HG03342 (cell line): ENCODE measurements around the gene ZNF841.
A peak's percentile ranks its signal among the peaks of the same experiment; 100 is the strongest.
"Not testable (repeated sequence)": the region's sequence is repeated elsewhere in the genome, so short reads cannot be mapped to it uniquely, and the experiment has no call there.

ENCODE experiments used
- ATAC-seq: cut with Tn5 transposase; IDR thresholded peaks from one replicate; pipeline ENCODE4 v1.9.1; 2021; ENCODE audit warnings: mild to moderate bottlenecking, moderate library complexity; ENCODE audit not compliant: unreplicated experiment

Gene ZNF841

GRCh38 chr19:52095172-52096014, at the start of gene ZNF841:
Gene ZNF841 (minus strand): TSS chr19:52095765. CDS start chr19:52084801, 10,964 bp downstream.
- peak; percentile 92 for ATAC-seq

GRCh38 chr19:52142001-52142595, 46.5 kb upstream of the ZNF841 start:
- ATAC-seq, result no peak

GRCh38 chr19:52141203-52141602, 45.6 kb upstream of the ZNF841 start:
- ATAC-seq, result no peak

GRCh38 chr19:52140032-52140710, 44.6 kb upstream of the ZNF841 start:
- peak; percentile 87 for ATAC-seq

- ATAC-seq, result peak; percentile 51
These were observed 43.9 kb upstream of the ZNF841 start, which contains the start of gene ZNF616 for GRCh38 chr19:52139252-52140031. Gene ZNF616 (minus strand): TSS chr19:52139938. CDS start chr19:52130512, 9,426 bp downstream.

GRCh38 chr19:52138983-52139251, 43.4 kb upstream of the ZNF841 start:
- ATAC-seq, result peak; percentile 17

GRCh38 chr19:52138278-52138982, 42.9 kb upstream of the ZNF841 start:
- ATAC-seq, result peak; percentile 14

- ATAC-seq, result no peak
These were observed 24.7 kb upstream of the ZNF841 start for GRCh38 chr19:52120286-52120685.

- ATAC-seq, result no peak
These were observed 20.0 kb upstream of the ZNF841 start for GRCh38 chr19:52115526-52116053.

GRCh38 chr19:52114691-52115090, 19.1 kb upstream of the ZNF841 start:
- ATAC-seq, result no peak

- no peak for ATAC-seq
These were observed 17.1 kb upstream of the ZNF841 start for GRCh38 chr19:52112624-52113023.

GRCh38 chr19:52110780-52111179, 15.2 kb upstream of the ZNF841 start:
- ATAC-seq, result no peak

GRCh38 chr19:52102782-52103181, 7.2 kb upstream of the ZNF841 start:
- ATAC-seq, result no peak

GRCh38 chr19:52101866-52102562, 6.4 kb upstream of the ZNF841 start:
- ATAC-seq, result no peak

GRCh38 chr19:52099497-52100138, 4.1 kb upstream of the ZNF841 start:
- no peak for ATAC-seq

GRCh38 chr19:52096416-52096815, 851 bp upstream of the ZNF841 start:
- not testable (repeated sequence) for ATAC-seq

- ATAC-seq, result no peak
These were observed 937 bp downstream of the ZNF841 start for GRCh38 chr19:52094526-52095130.

- no peak for ATAC-seq
These were observed 9.1 kb downstream of the ZNF841 start for GRCh38 chr19:52086481-52086880.

- no peak for ATAC-seq
These were observed 25.1 kb downstream of the ZNF841 start for GRCh38 chr19:52070496-52070895.
